HG03565 (cell line): ENCODE data around the gene ALLC.

ENCODE experiments used
- ATAC-seq: cut with Tn5 transposase; IDR thresholded peaks from one replicate; pipeline ENCODE4 v1.9.1; 2021; ENCODE audit warnings: mild to moderate bottlenecking, moderate library complexity; ENCODE audit not compliant: unreplicated experiment

ALLC gene

GRCh38 chr2:3709225-3709624 is 51.2 kb downstream of the ALLC start:
- no peak for ATAC-seq

DNA sequence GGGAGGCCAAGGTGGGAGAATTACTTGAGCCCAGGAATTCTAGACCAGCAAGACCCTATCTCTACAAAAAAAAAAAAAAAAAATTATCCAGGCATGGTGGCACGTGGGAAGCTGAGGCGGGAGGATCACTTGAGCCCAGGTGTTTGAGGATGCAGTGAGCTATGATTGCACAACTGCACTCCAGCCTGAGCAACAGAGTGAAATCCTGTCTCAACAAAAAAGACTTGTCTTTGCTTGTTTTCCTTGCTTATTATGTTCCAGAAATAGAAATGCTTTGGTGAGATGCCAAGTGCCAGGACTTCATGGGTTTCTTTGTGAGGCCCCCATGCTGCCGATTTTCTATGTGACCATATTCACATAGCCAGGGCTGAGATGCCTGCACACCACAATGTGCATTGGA is 54.4 kb downstream of the ALLC start:
- no peak for ATAC-seq

GRCh38 chr2:3712831-3713503 is 55.0 kb downstream of the ALLC start:
- ATAC-seq = no peak

DNA sequence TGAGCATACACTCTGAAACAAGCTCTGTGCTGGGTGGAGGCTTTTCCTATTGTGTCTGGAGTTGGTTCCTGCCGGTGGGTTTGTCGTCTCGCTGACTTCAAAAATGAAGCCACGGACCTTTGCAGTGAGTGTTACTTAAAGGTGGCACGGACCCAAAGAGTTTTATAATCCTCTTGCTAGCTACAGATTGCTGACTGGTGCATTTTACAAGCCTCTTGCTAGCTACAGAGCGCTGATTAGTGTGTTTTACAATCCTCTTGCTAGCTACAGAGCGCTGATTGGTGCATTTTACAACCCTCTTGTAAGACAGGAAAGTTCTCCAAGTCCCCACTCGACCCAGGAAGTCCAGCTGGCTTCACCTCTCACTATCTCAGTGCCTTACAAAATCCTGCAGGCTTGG is 60.7 kb downstream of the ALLC start:
- ATAC-seq = no peak

DNA sequence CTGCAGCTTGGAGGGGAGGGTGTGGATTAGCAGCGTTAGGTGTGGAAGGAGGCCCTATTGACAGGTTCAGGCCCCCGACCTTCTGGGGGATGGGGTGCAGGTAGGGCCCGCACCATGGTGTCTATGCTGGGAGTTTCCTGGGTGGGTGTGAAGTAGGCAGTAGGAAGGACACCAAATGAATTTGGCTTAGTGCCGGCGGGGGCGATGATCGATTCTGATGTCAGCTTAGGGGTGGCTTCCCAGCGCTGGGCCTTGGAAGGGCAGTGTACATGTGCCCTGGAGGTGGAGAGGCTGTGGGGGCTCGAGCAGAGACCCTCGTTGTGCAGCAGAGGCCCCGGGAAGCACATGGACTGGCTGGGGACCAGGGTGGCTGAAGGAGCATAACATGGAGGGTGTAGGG is 67.0 kb downstream of the ALLC start:
- ATAC-seq = no peak

GRCh38 chr2:3725458-3726250 is 67.7 kb downstream of the ALLC start:
- ATAC-seq = no peak

GRCh38 chr2:3726511-3726910 is 68.5 kb downstream of the ALLC start:
- ATAC-seq = no peak

DNA sequence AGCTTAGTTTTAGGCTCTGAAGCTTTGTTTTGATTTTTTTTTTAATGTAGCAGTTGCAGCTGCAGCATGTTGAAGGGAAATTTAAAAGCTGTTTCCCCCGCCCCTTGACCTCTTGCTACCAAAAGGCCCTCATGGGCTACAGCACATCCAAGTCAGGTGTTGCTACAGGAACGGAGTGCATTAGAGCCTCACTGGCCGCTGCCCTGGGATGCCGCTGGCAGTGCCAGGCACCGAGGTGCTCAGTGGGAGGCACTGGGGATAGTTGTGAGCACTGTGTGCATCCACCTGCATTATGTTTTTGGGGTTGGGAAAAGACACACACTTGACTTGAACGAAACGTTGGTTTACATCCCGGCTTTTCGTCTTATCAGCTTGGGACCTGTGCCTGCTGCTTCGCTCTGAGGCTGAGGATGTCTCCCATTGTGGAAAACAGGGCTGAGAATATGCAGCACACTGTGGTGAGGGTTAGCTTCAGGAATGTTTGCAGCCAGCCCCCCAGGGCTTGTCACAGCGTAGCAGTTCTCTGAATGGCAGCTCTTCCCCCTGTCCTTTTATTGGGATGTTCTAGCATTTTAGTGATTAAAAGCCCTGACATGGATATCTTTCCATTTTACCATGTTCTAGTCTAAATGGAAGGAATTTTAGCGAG is 69.5 kb downstream of the ALLC start:
- no peak for ATAC-seq

- ATAC-seq = no peak
Observed at GRCh38 chr2:3728104-3729054, 70.4 kb downstream of the ALLC start.

- no peak for ATAC-seq
Observed at GRCh38 chr2:3729055-3729448, 71.1 kb downstream of the ALLC start.

GRCh38 chr2:3729786-3730185 is 71.8 kb downstream of the ALLC start:
- no peak for ATAC-seq

GRCh38 chr2:3730646-3731045 is 72.6 kb downstream of the ALLC start:
- ATAC-seq = no peak

DNA sequence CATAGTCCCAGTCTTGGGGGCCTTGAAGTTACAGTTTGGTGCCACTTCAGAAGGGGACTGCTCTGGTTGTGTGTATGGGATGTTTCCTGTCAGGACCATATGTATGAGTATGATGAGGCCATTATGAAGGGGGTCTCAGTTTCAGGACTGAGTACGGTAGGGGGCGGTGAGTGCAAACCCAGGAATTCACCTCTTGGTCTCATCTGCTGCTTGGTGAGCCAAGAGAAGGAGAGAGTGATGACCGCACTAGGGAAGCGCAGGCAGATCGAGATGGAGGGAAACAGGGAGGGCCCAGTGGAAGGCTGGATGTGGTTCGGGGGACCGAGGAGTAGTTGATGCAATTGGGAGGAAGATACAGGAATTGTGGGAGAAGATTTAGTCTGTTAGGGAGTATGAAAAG is 73.8 kb downstream of the ALLC start:
- ATAC-seq = no peak

- ATAC-seq = no peak
Observed at GRCh38 chr2:3736112-3736511, 78.1 kb downstream of the ALLC start.

DNA sequence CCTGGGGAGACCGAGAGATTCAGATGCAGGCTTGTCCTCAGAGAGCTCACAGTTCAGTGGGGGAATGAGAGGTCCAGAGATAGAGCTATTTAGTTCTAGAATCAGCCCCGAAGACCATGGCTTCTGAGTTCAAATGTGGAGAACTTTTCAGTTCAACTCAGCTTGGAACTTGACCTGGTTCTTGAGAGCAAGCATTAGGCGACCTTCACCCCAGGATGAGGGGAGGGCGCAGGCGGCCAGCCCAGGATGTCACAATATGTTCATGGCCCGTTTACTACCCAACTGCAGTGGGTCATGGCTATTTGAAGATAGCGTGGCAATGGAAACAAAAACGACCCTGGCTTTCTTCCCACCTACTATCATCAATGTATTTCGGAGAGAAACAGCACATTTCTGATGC is 79.1 kb downstream of the ALLC start:
- no peak for ATAC-seq

DNA sequence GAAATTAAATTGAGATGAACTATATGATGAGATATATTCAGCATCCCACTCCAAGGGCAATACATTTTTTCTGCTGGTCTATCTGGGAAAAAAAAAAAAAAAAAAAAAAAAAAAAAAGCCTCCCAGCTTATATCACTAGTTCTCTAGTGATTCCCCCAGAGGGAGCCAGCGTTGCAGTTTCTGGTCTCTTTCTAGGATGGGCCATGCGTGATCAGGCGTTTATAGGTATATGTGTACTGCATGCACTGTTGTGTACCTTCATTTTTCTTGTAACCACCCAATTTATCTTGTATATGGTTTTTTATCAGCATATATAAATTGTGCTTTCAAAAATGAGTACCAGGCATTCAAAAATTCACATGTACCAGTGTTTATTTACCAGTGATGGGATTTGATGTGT is 80.5 kb downstream of the ALLC start:
- no peak for ATAC-seq

- ATAC-seq = no peak
Observed at GRCh38 chr2:3739313-3739712, 81.3 kb downstream of the ALLC start.

- ATAC-seq = no peak
Observed at GRCh38 chr2:3741396-3741795, 83.4 kb downstream of the ALLC start.

DNA sequence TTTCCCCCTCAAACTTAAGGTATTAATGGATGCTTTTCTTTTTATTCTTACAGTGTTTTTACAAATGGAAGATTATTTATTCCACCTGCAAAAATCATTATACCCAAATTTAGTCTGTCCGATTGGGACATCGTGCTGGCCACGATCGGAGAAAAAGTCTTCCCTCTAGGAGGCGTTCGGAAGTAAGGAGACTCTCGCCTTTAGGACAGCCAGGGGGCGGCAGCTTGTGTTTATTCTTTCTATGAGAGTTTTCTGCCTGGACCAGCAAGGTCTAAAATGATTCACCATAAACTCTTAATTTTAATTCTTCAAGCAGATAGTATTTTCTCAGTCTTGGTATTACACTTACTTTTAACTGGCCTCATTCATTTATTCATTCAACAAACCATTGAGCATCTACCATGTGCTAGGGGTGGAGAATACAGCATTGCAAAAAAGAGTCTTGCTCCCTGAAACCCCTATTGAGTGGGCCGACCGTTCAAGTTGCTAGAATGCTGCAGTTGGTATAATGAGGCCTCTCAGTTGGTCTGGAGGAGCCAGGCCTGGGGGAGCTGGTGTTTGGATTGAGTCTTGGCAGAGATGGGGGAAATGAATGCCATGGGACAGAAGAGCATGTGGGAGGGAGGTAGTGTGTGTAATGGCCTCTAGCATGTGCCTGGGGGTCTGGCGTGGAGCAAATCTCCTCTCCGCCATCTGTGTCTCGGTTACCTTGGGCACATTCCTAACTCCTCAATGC is 84.0 kb downstream of the ALLC start:
- ATAC-seq = no peak

DNA sequence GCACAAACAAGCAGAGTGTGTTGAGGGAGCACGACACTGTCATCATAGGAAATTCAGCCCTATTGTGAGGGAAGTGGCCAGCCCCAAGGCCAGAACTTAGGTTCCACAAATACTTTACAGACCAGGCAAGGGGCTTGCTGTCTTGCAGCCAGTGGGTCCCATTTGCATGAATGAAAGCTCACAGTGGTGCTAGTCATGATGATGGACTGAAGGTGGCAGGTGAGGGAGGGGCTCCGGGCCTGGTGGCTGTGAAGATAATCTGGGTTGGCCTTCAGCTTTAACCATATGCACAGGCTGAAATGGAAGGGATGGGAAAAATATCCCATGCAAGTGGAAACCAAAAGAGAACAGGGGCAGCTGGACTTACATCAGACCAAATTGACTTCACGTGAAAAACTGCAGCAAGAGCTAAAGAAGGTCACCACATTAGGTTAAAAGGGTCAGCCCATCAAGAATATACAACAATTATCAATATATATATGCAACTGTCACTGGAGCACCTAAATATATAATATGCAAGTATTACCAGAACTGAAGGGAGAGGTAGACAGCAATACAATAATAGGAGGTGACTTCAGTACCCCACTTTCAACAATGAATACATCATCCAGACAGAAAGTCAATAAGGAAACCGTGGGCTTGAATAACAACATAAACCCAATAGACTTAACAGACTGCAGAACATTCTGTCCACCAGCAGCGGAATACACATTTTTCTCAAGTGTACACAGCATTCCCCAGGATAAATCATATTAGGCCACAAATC is 84.9 kb downstream of the ALLC start:
- no peak for ATAC-seq
